ENCODE data around the gene GNRHR.
"Not testable (repeated sequence)": the region's sequence is repeated elsewhere in the genome, so short reads cannot be mapped to it uniquely, and the experiment has no call there.

The GNRHR gene

GRCh38 chr4:67770422-67770821, 16.2 kb upstream of the GNRHR start:
- no peak overlapping the region for H3K4me3 ChIP-seq (ENCODE audit: low read length)
- DNase-seq (ENCODE audit: low read depth), result peak; percentile 88
- TF ChIP-seq CTCF (IDR thresholded peaks at IDR 0.05; ENCODE audit: insufficient read depth, low read depth, low read length, missing control alignments), result no peak

GRCh38 chr4:67765928-67766327, 11.7 kb upstream of the GNRHR start:
- H3K4me3 ChIP-seq (ENCODE audit: low read length), result no peak overlapping the region
- TF ChIP-seq CTCF (IDR thresholded peaks at IDR 0.05; ENCODE audit: insufficient read depth, low read depth, low read length, missing control alignments), result no peak
- peak; percentile 74 for DNase-seq (ENCODE audit: low read depth)

GRCh38 chr4:67765401-67765800, 11.2 kb upstream of the GNRHR start:
- H3K4me3 ChIP-seq (ENCODE audit: low read length), result no peak overlapping the region
- DNase-seq (ENCODE audit: low read depth), result no peak
- TF ChIP-seq CTCF (IDR thresholded peaks at IDR 0.05; ENCODE audit: insufficient read depth, low read depth, low read length, missing control alignments), result no peak

- no peak for TF ChIP-seq CTCF (IDR thresholded peaks at IDR 0.05; ENCODE audit: insufficient read depth, low read depth, low read length, missing control alignments)
- no peak for DNase-seq (ENCODE audit: low read depth)
- no peak overlapping the region for H3K4me3 ChIP-seq (ENCODE audit: low read length)
These were observed 10.0 kb upstream of the GNRHR start for GRCh38 chr4:67764183-67764582.

GRCh38 chr4:67762086-67762485, 7.9 kb upstream of the GNRHR start:
- TF ChIP-seq CTCF (IDR thresholded peaks at IDR 0.05; ENCODE audit: insufficient read depth, low read depth, low read length, missing control alignments), result no peak
- H3K4me3 ChIP-seq (ENCODE audit: low read length), result no peak overlapping the region
- DNase-seq (ENCODE audit: low read depth), result no peak

GRCh38 chr4:67756991-67757390, 2.8 kb upstream of the GNRHR start:
- not testable (repeated sequence) for DNase-seq (ENCODE audit: low read depth)

GRCh38 chr4:67755974-67756373, 1.8 kb upstream of the GNRHR start:
- no peak for TF ChIP-seq CTCF (IDR thresholded peaks at IDR 0.05; ENCODE audit: insufficient read depth, low read depth, low read length, missing control alignments)
- no peak for DNase-seq (ENCODE audit: low read depth)
- H3K4me3 ChIP-seq (ENCODE audit: low read length), result no peak overlapping the region

More at GRCh38 chr4:67756991-67757390, 2.8 kb upstream of the GNRHR start:
- H3K4me3 ChIP-seq (ENCODE audit: low read length), result not testable (repeated sequence)

- DNase-seq (ENCODE audit: low read depth), result peak; percentile 11
- no peak for TF ChIP-seq CTCF (IDR thresholded peaks at IDR 0.05; ENCODE audit: insufficient read depth, low read depth, low read length, missing control alignments)
- H3K4me3 ChIP-seq (ENCODE audit: low read length), result no peak overlapping the region
These were observed 2.9 kb downstream of the GNRHR start for GRCh38 chr4:67751260-67751659.
